Activated CD4-positive, alpha-beta T cell treated with anti-CD3 and anti-CD28 coated beads, Interleukin-2, amount 10 ng/mL, durations not matched to agents 24 days and 14 days (primary cell): Measurements from ENCODE around the gene CEP250. TPM values are rescaled to one million over a fixed set of nuclear protein-coding genes. Genes with fewer than 3 reads are reported as not detected.

ENCODE experiments used
- DNase-seq: peaks from one replicate; pipeline ENCODE4 v3.0.0; 2022
- H3K27ac Mint-ChIP-seq: one replicate; pipeline ENCODE4 v1.8.0; 2022; ENCODE audit warnings: mild to moderate bottlenecking, mixed read lengths
- H3K27me3 Mint-ChIP-seq: one replicate; pipeline ENCODE4 v1.8.0; 2022; ENCODE audit warnings: mixed read lengths
- H3K36me3 Mint-ChIP-seq: one replicate; pipeline ENCODE4 v1.8.0; 2022; ENCODE audit warnings: low read depth, mild to moderate bottlenecking, mixed read lengths
- H3K4me1 Mint-ChIP-seq: one replicate; pipeline ENCODE4 v1.8.0; 2021; ENCODE audit warnings: mixed read lengths
- H3K4me3 Mint-ChIP-seq: one replicate; pipeline ENCODE4 v1.8.0; 2022; ENCODE audit warnings: mild to moderate bottlenecking, moderate library complexity, mixed read lengths
- H3K9me3 Mint-ChIP-seq: one replicate; pipeline ENCODE4 v1.8.0; 2021; ENCODE audit warnings: mixed read lengths
- intact Hi-C: fragments of 100-400 bp; cut with micrococcal nuclease; formaldehyde crosslinking; loops from one replicate; pipeline ENCODE4 v1.15.1; 2023
- total RNA-seq: library from RNA; stranded (reverse); gene quantifications from 2 replicates; pipeline ENCODE4 v1.2.3, GENCODE V29; 2022

Gene CEP250, protein sequence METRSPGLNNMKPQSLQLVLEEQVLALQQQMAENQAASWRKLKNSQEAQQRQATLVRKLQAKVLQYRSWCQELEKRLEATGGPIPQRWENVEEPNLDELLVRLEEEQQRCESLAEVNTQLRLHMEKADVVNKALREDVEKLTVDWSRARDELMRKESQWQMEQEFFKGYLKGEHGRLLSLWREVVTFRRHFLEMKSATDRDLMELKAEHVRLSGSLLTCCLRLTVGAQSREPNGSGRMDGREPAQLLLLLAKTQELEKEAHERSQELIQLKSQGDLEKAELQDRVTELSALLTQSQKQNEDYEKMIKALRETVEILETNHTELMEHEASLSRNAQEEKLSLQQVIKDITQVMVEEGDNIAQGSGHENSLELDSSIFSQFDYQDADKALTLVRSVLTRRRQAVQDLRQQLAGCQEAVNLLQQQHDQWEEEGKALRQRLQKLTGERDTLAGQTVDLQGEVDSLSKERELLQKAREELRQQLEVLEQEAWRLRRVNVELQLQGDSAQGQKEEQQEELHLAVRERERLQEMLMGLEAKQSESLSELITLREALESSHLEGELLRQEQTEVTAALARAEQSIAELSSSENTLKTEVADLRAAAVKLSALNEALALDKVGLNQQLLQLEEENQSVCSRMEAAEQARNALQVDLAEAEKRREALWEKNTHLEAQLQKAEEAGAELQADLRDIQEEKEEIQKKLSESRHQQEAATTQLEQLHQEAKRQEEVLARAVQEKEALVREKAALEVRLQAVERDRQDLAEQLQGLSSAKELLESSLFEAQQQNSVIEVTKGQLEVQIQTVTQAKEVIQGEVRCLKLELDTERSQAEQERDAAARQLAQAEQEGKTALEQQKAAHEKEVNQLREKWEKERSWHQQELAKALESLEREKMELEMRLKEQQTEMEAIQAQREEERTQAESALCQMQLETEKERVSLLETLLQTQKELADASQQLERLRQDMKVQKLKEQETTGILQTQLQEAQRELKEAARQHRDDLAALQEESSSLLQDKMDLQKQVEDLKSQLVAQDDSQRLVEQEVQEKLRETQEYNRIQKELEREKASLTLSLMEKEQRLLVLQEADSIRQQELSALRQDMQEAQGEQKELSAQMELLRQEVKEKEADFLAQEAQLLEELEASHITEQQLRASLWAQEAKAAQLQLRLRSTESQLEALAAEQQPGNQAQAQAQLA (N-terminal part only)
- total RNA-seq: 46.8 and 48.8 TPM in 2 replicates

DNA sequence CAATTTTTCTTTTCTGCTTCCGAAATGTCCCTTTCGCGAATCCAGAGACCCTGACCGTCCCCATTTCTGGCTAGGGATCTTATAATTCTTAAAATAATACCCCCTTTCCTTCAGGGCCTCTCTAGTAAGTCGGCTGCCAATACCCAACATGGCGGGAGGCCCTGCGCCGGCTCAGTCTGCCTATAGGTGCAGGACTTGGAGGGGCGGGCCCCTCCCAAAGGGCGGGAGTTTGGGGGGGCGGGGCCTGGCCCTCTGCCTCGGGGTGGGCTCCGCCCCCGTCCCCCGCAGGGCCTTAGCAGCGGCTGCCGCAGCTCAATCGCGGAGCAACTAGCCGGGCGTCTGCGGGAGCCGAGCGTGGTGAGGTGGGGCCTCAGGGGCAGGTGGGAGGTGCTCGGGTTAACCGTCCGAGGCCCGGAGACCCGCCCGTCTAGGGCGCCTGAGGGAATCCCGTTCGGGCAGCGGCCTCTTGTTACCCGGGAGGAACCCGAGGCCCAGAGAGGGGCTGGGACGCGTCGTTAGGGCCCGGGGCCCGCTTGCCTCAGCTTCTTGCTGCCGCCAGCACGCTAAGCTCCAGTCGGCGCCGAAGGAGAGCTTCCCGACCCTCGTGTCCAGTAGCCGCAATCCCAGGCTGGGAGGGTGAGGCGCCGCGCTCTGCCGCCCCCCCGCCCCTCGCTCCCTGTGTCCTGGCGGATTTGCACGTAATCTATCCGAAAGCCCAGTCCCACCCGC, at the start of gene CEP250:
Gene CEP250 (plus strand): TSS at position 718 of the 729 bp plus-strand sequence. CDS start 6,770 bp downstream, outside the sequence.
- intact Hi-C loops: loop anchor here (1.0 to 5.0 kb wide), 6 partner anchors 37 to 500 kb away; partner anchors contain the start of genes CPNE1, ERGIC3, RBM12 and SCAND1
- Mint-ChIP-seq H3K4me1 (peaks cover 29% of the 10 kb centered on the region), H3K4me3 (peak within 1 kb of the TSS; percentile 92), H3K9me3 (no peaks in the 10 kb centered on the region), H3K27ac (peak within 1 kb of the TSS; percentile 98), H3K36me3 (peaks cover 10% of the 10 kb centered on the region), H3K27me3 (no peaks in the 10 kb centered on the region)
- DNase-seq: peak; percentile 97

GRCh38 chr20:35405775-35406174, 49.6 kb upstream of the CEP250 start:
- no peak overlapping the region for H3K27ac Mint-ChIP-seq
- no peak overlapping the region for H3K4me3 Mint-ChIP-seq
- intact Hi-C loops: no loop called here
- peaks cover 49% of the 10 kb centered on the region for H3K36me3 Mint-ChIP-seq
- H3K4me1 Mint-ChIP-seq: peaks cover 14% of the 10 kb centered on the region
- H3K9me3 Mint-ChIP-seq: no peaks in the 10 kb centered on the region
- no peaks in the 10 kb centered on the region for H3K27me3 Mint-ChIP-seq
- DNase-seq: no peak

DNA sequence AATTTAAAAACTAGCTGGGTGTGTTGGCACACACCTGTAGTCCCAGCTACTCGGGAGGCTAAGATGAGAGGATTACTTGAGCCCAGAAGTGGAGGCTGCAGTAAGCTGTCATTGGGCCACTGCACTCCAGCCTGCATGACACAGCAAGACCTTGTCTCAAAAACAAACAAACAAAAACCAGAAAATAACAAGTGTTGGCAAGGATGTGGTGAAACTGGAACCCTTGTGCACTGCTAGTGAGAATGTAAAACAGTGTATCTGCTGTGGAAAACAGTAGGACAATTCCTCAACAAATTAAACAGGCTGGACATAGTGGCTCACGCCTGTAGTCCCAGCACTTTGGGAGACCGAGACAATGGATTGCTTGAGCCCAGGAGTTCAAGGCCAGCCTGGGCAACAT, 47.1 kb upstream of the CEP250 start:
- Mint-ChIP-seq H3K27me3 (no peaks in the 10 kb centered on the region), H3K4me3 (no peak overlapping the region), H3K4me1 (peaks cover 22% of the 10 kb centered on the region), H3K9me3 (no peaks in the 10 kb centered on the region), H3K27ac (no peak overlapping the region), H3K36me3 (peaks cover 51% of the 10 kb centered on the region)
- intact Hi-C loops: no loop called here
- DNase-seq: no peak

DNA sequence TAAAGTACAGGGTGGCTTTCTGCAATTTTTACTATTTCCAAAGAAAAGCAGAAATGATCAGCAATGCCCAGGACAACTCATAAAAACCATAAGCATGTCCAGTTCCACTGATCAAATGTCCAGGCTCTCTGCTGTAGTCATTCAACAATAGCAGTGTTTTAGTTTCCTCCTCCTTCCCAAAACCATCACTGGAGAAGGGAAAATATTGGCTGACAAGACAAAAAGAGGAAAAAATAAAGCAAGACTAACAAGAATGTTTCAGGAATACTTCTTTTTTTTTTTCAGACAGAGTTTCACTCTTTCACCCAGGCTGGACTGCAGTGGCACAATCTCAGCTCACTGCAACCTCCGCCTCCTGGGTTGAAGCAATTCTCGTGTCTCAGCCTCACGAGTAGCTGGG, 45.9 kb upstream of the CEP250 start:
- no peaks in the 10 kb centered on the region for H3K9me3 Mint-ChIP-seq
- no peak overlapping the region for H3K4me3 Mint-ChIP-seq
- intact Hi-C loops: no loop called here
- H3K36me3 Mint-ChIP-seq: peaks cover 45% of the 10 kb centered on the region
- no peak overlapping the region for H3K27ac Mint-ChIP-seq
- H3K27me3 Mint-ChIP-seq: no peaks in the 10 kb centered on the region
- peaks cover 21% of the 10 kb centered on the region for H3K4me1 Mint-ChIP-seq
- DNase-seq: no peak

- H3K4me1 Mint-ChIP-seq: peaks cover 13% of the 10 kb centered on the region
- intact Hi-C loops: loop anchor here (5.0 to 10.0 kb wide), 2 partner anchors 42 to 266 kb away; partner anchors contain the start of gene EDEM2
- peak overlapping the region; percentile 93 for H3K27ac Mint-ChIP-seq
- H3K4me3 Mint-ChIP-seq: peak overlapping the region; percentile 94
- no peaks in the 10 kb centered on the region for H3K27me3 Mint-ChIP-seq
- no peaks in the 10 kb centered on the region for H3K9me3 Mint-ChIP-seq
- no peak for DNase-seq
- H3K36me3 Mint-ChIP-seq: peaks cover 35% of the 10 kb centered on the region
Measured at GRCh38 chr20:35410613-35411012, 44.8 kb upstream of the CEP250 start.

- Mint-ChIP-seq H3K9me3 (no peaks in the 10 kb centered on the region), H3K27ac (no peak overlapping the region)
Measured at GRCh38 chr20:35421322-35421721, 34.1 kb upstream of the CEP250 start.

GRCh38 chr20:35431621-35432429, 23.6 kb upstream of the CEP250 start:
- no peak overlapping the region for H3K4me3 Mint-ChIP-seq
- intact Hi-C loops: no loop called here
- DNase-seq: no peak
- peaks cover 3% of the 10 kb centered on the region for H3K27me3 Mint-ChIP-seq
- H3K9me3 Mint-ChIP-seq: no peaks in the 10 kb centered on the region
- no peaks in the 10 kb centered on the region for H3K36me3 Mint-ChIP-seq
- H3K27ac Mint-ChIP-seq: no peak overlapping the region
- H3K4me1 Mint-ChIP-seq: no peaks in the 10 kb centered on the region

More at GRCh38 chr20:35421322-35421721, 34.1 kb upstream of the CEP250 start:
- H3K27me3 Mint-ChIP-seq: peaks cover 14% of the 10 kb centered on the region
- no peak overlapping the region for H3K4me3 Mint-ChIP-seq
- DNase-seq: no peak
- intact Hi-C loops: no loop called here
- no peaks in the 10 kb centered on the region for H3K36me3 Mint-ChIP-seq
- H3K4me1 Mint-ChIP-seq: no peaks in the 10 kb centered on the region

DNA sequence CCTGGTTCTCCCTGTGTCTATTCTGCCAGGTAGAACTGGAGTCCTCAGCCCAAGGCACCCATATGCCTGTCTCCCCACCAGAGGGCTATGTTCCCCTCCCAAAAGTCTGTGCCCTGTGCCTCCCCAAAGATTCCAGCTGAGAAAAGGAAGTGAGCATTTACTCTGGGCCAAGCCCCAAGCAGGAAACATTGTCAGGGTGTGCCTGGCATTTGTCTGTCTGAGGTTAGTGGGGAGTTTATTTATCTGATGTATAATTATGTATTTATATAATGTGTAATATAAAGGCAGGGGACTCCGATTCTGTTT, 23.0 kb upstream of the CEP250 start:
- H3K27me3 Mint-ChIP-seq: peaks cover 3% of the 10 kb centered on the region
- no peak for DNase-seq
- H3K4me3 Mint-ChIP-seq: no peak overlapping the region
- H3K27ac Mint-ChIP-seq: no peak overlapping the region
- H3K36me3 Mint-ChIP-seq: no peaks in the 10 kb centered on the region
- no peaks in the 10 kb centered on the region for H3K4me1 Mint-ChIP-seq
- intact Hi-C loops: no loop called here
- no peaks in the 10 kb centered on the region for H3K9me3 Mint-ChIP-seq

- no peak overlapping the region for H3K4me3 Mint-ChIP-seq
- intact Hi-C loops: no loop called here
- peaks cover 3% of the 10 kb centered on the region for H3K27me3 Mint-ChIP-seq
- DNase-seq: no peak
- no peaks in the 10 kb centered on the region for H3K9me3 Mint-ChIP-seq
- H3K36me3 Mint-ChIP-seq: no peaks in the 10 kb centered on the region
- H3K4me1 Mint-ChIP-seq: no peaks in the 10 kb centered on the region
- no peak overlapping the region for H3K27ac Mint-ChIP-seq
Measured at GRCh38 chr20:35433337-35433736, 22.1 kb upstream of the CEP250 start.

GRCh38 chr20:35434085-35435005, 21.1 kb upstream of the CEP250 start:
- DNase-seq: no peak
- intact Hi-C loops: no loop called here
- Mint-ChIP-seq H3K4me3 (no peak overlapping the region), H3K4me1 (peaks cover 4% of the 10 kb centered on the region), H3K27me3 (no peaks in the 10 kb centered on the region), H3K36me3 (no peaks in the 10 kb centered on the region), H3K9me3 (no peaks in the 10 kb centered on the region), H3K27ac (no peak overlapping the region)

DNA sequence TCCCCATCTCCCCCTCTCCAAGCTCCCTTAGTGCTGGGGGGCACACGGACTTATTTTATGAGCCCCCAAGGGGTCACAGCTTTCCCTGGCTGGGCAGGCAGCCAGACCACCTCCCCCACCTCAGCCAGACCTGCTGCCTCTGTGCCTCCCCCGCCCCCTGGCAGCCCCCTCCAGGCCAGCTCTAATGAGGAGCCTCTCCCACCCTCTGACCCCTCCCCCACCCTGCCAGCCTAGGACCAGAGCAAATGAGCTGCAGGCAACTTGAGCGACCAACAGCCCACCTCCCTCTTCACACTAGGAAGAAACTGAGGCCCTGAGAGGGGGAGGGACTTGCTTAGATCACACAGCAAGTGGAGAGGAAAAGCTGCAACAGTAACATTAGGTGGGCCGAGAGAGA, 19.2 kb upstream of the CEP250 start:
- Mint-ChIP-seq H3K27ac (no peak overlapping the region), H3K4me3 (no peak overlapping the region)

DNA sequence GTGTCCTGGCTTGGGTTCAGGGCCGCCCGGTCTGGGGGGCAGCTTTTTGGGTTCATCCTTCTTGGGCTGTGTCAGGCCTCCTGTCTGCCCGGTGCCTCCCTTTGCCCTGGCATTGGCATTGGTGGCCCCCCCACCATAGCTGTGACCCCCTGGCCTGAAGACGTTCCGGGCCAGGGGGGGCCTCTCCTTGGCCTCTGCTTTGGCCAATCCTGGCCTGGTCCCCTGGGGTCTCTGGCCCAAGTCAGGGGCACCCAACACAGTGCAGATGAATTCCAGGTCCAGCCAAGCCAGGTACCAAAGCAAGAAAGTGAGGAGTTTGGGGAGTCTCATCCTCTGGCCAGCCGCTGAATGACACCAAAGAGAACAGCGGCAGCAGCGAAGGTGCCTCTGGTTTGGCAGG, 17.8 kb upstream of the CEP250 start:
- Mint-ChIP-seq H3K4me3 (no peak overlapping the region), H3K4me1 (peaks cover 4% of the 10 kb centered on the region), H3K9me3 (no peaks in the 10 kb centered on the region), H3K27me3 (peaks cover 9% of the 10 kb centered on the region), H3K27ac (no peak overlapping the region), H3K36me3 (no peaks in the 10 kb centered on the region)
- intact Hi-C loops: no loop called here
- no peak for DNase-seq

More for the DNA sequence above, 19.2 kb upstream of the CEP250 start:
- Mint-ChIP-seq H3K27me3 (peaks cover 9% of the 10 kb centered on the region), H3K9me3 (no peaks in the 10 kb centered on the region), H3K36me3 (no peaks in the 10 kb centered on the region), H3K4me1 (peaks cover 4% of the 10 kb centered on the region)
- DNase-seq: no peak
- intact Hi-C loops: no loop called here
